GM19238 (cell line): ENCODE measurements around the gene ITPK1.

ENCODE experiments used
- DNase-seq: peaks from one replicate; pipeline ENCODE4 v3.0.0; 2011; ENCODE audit warnings: low spot score; ENCODE audit not compliant: insufficient read length

ITPK1 gene

GRCh38 chr14:92971601-92972180 is 144.0 kb downstream of the ITPK1 start:
- DNase-seq, result no peak

GRCh38 chr14:92970271-92970670 is 145.5 kb downstream of the ITPK1 start:
- DNase-seq, result no peak

GRCh38 chr14:92969871-92970270 is 145.9 kb downstream of the ITPK1 start:
- no peak for DNase-seq

- no peak for DNase-seq
Measured at GRCh38 chr14:92969430-92969829, 146.3 kb downstream of the ITPK1 start.

GRCh38 chr14:92968291-92969020 is 147.3 kb downstream of the ITPK1 start:
- DNase-seq, result no peak

GRCh38 chr14:92967346-92967926 is 148.3 kb downstream of the ITPK1 start:
- no peak for DNase-seq

- no peak for DNase-seq
Measured at GRCh38 chr14:92965281-92965680, 150.4 kb downstream of the ITPK1 start.

GRCh38 chr14:92964124-92965109 is 151.3 kb downstream of the ITPK1 start:
- no peak for DNase-seq

- no peak for DNase-seq
Measured at GRCh38 chr14:92963301-92964123, 152.2 kb downstream of the ITPK1 start.

- DNase-seq, result no peak
Measured at GRCh38 chr14:92962831-92963095, 153.0 kb downstream of the ITPK1 start.

GRCh38 chr14:92962031-92962830 is 153.5 kb downstream of the ITPK1 start:
- DNase-seq, result no peak

- DNase-seq, result no peak
Measured at GRCh38 chr14:92961567-92961855, 154.2 kb downstream of the ITPK1 start.

- no peak for DNase-seq
Measured at GRCh38 chr14:92960706-92961566, 154.8 kb downstream of the ITPK1 start.

GRCh38 chr14:92959761-92960680 is 155.7 kb downstream of the ITPK1 start:
- no peak for DNase-seq

GRCh38 chr14:92959189-92959531 is 156.6 kb downstream of the ITPK1 start:
- no peak for DNase-seq

- DNase-seq, result no peak
Measured at GRCh38 chr14:92958373-92959188, 157.1 kb downstream of the ITPK1 start.

- no peak for DNase-seq
Measured at GRCh38 chr14:92956961-92957360, 158.8 kb downstream of the ITPK1 start.

GRCh38 chr14:92955381-92955780 is 160.3 kb downstream of the ITPK1 start:
- no peak for DNase-seq
